Smooth muscle cell (in vitro differentiated cells): ENCODE results near the gene FAT4. TPM values are rescaled to one million over a fixed set of nuclear protein-coding genes. Genes with fewer than 3 reads are reported as not detected.
A peak's percentile ranks its signal among the peaks of the same experiment; 100 is the strongest.

Experiments used
- DNase-seq: peaks from one replicate; lab custom pipeline; 2025; ENCODE audit not compliant: unreplicated experiment; lab: John Stamatoyannopoulos, UW
- H2AFZ ChIP-seq: fragments of 200-600 bp; sonication (generic); 2 replicates; pipeline ENCODE4 v1.6.0; 2016; ENCODE audit warnings: antibody characterized with exemption, low read depth, mild to moderate bottlenecking
- H3F3A ChIP-seq: fragments of 200-600 bp; sonication (generic); 2 replicates; pipeline ENCODE4 v1.6.0; 2017; ENCODE audit warnings: antibody characterized with exemption, low read depth
- H3K27ac ChIP-seq: fragments of 200-600 bp; sonication (generic); 2 replicates; pipeline ENCODE4 v1.5.1; 2016; ENCODE audit warnings: low read depth, mild to moderate bottlenecking
- H3K27me3 ChIP-seq: fragments of 200-600 bp; sonication (generic); 2 replicates; pipeline ENCODE4 v1.6.1; 2016; ENCODE audit warnings: low read depth, mild to moderate bottlenecking
- H3K36me3 ChIP-seq: fragments of 200-600 bp; sonication (generic); 2 replicates; pipeline ENCODE4 v1.5.1; 2016; ENCODE audit warnings: low read depth
- H3K4me1 ChIP-seq: fragments of 200-600 bp; sonication (generic); 2 replicates; pipeline ENCODE4 v1.5.1; 2016; ENCODE audit warnings: low read depth
- H3K4me2 ChIP-seq: fragments of 200-600 bp; sonication (generic); 2 replicates; pipeline ENCODE4 v1.6.0; 2016; ENCODE audit warnings: mild to moderate bottlenecking
- H3K4me3 ChIP-seq: fragments of 200-600 bp; sonication (generic); 2 replicates; pipeline ENCODE4 v1.5.1; 2016; ENCODE audit warnings: mild to moderate bottlenecking
- H3K79me2 ChIP-seq: fragments of 200-600 bp; sonication (generic); 2 replicates; pipeline ENCODE4 v1.6.0; 2016; ENCODE audit warnings: low read depth, mild to moderate bottlenecking
- H3K9ac ChIP-seq: fragments of 200-600 bp; sonication (generic); 2 replicates; pipeline ENCODE4 v1.6.0; 2016; ENCODE audit warnings: low read depth
- H3K9me3 ChIP-seq: fragments of 200-600 bp; sonication (generic); replicated peaks from 2 replicates; pipeline ENCODE4 v1.5.1; 2016; ENCODE audit warnings: low read depth
- H4K20me1 ChIP-seq: fragments of 200-600 bp; sonication (generic); 2 replicates; pipeline ENCODE4 v1.6.0; 2016; ENCODE audit warnings: low read depth
- CTCF ChIP-seq: fragments of 200-600 bp; sonication (generic); IDR thresholded peaks from 2 replicates; pipeline ENCODE4 v1.5.1; 2017; ENCODE audit warnings: borderline replicate concordance, mild to moderate bottlenecking, antibody characterized with exemption; ENCODE audit not compliant: insufficient read depth, poor library complexity, severe bottlenecking
- WGBS: methylation state at CpG from one replicate; pipeline ENCODE4 v1.1.7; 2016; ENCODE audit warnings: low lambda C conversion rate; 5-methylcytosine and 5-hydroxymethylcytosine counted together
- polyA plus RNA-seq: library from polyadenylated mRNA; unstranded; fragments of >200 nt; fragmentation: Nextera tagmentation; extraction: Ambion mirVana; gene quantifications from 2 replicates; pipeline ENCODE4 v1.2.1, GENCODE V29; 2016
- total RNA-seq: library from RNA; depleted of rRNA; stranded (reverse); fragments of >200 nt; gene quantifications from 2 replicates; pipeline ENCODE4 v1.2.3, GENCODE V29; 2014

FAT4 gene
- total and polyA plus RNA-seq, 2 experiments from 2014 or later, result 1.5 to 18.3 TPM

GRCh38 chr4:125313497-125313896 lies 1.3 kb upstream of the FAT4 start:
- Histone ChIP-seq H3K27me3 (no peaks in the 10 kb centered on the region), H3K36me3 (no peaks in the 10 kb centered on the region), H2AFZ (peak overlapping the region; percentile 83), H3K4me1 (peaks cover 7% of the 10 kb centered on the region), H3K4me3 (peak overlapping the region; percentile 75), H3K4me2 (peak overlapping the region; percentile 91), H3K9ac (no peak overlapping the region), H4K20me1 (no peaks in the 10 kb centered on the region), H3K27ac (peak overlapping the region; percentile 58), H3K9me3 (no peaks in the 10 kb centered on the region), H3F3A (peaks cover 6% of the 10 kb centered on the region), H3K79me2 (peaks cover 13% of the 10 kb centered on the region)
- TF ChIP-seq CTCF, result peak; percentile 94
- WGBS, result 4% methylated on average over 7 of the region's 7 CpGs
- no peak for DNase-seq

DNA sequence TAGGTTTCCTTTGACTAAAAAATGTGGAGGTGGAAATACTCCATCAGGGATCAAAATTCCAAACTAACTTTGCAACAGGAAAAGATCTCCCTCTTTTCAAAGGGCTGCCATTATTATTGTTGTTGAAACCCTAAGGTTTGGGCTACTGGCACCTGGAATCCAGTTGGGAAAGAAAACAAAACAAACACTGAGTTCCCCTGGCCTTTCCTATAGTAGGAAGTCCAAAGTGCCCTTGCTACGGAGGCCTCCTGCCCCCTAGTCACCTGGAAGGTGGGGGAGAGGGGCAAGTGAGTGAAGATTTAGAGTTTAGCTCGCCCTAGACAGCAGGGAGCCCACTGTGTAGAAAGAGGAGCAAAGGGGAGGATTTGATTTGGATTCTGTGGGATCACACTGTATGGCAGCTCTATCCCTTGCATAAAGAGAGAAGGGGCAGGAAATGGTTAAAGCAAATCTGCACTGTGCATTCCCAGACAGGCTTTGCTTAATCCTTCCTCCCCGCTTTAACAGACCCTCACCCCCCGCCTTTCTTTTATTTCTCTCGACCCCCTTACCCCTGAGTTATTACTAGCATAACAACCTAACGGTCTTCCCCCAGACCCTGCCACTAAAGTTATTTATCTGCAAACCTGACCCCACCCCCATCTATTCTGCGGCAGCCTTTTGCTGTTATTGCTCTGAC lies 627 bp upstream of the FAT4 start:
- peaks cover 6% of the 10 kb centered on the region for H3F3A ChIP-seq
- H3K36me3 ChIP-seq, result no peaks in the 10 kb centered on the region
- peaks cover 20% of the 10 kb centered on the region for H3K79me2 ChIP-seq
- H2AFZ ChIP-seq, result peak overlapping the region; percentile 83
- H3K4me1 ChIP-seq, result peaks cover 7% of the 10 kb centered on the region
- no peaks in the 10 kb centered on the region for H3K9me3 ChIP-seq
- no peaks in the 10 kb centered on the region for H3K27me3 ChIP-seq
- H3K4me3 ChIP-seq, result peak overlapping the region; percentile 75
- H3K4me2 ChIP-seq, result peak overlapping the region; percentile 91
- peaks cover under 1% of the 10 kb centered on the region for H4K20me1 ChIP-seq
- TF ChIP-seq CTCF, result no peak
- peak; percentile 26 for DNase-seq
- no peak overlapping the region for H3K9ac ChIP-seq
- WGBS, result 11% methylated on average over 7 of the region's 7 CpGs
- peak overlapping the region; percentile 58 for H3K27ac ChIP-seq

DNA sequence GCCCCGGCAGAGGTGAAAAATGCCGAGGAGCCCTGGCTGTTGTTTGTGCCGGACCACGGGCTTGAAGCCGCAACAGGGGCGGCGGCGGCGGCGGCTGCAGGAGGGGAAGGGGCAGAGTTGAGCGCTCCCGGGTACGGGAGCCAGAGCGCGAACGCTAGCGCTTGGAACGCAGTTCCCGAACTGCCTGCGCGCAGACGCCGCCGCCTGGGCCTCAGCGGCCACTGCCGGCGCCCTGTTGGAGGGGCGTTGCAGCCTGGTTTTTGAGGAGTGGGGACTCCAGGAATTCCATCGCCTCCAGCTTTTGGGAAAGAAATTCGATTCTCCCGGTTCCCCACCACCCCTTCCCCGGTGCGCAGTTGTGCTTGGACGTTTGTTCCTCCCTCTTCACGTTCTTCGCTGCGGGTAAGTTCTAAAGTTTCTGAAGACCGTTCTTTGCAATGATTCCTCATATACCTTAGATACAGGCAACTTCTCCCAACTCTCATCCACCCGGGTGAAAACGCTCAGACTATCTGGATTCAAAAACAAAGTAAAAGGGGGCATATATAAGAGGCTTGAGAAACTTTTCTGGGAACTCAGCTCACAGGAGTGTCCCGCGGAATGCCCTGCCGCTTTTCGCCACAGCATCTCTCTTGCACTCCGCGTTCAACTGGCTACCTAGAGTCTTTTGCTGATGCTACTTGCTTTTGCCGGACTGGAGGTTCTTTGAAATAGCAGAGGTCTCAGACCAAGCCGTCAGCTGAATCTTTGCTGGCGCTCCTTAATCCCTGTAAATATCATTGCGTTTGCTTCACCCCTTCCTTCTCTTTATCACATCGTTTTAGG lies 1.0 kb downstream of the FAT4 start:
- H3K79me2 ChIP-seq, result peaks cover 31% of the 10 kb centered on the region

More for the DNA sequence above, 1.0 kb downstream of the FAT4 start:
- peaks cover 3% of the 10 kb centered on the region for H4K20me1 ChIP-seq
- peaks cover 6% of the 10 kb centered on the region for H3F3A ChIP-seq
- H2AFZ ChIP-seq, result peak overlapping the region; percentile 93
- peak overlapping the region; percentile 58 for H3K27ac ChIP-seq
- TF ChIP-seq CTCF, result no peak
- H3K9ac ChIP-seq, result peak overlapping the region; percentile 65
- H3K27me3 ChIP-seq, result no peaks in the 10 kb centered on the region
- H3K36me3 ChIP-seq, result no peaks in the 10 kb centered on the region
- H3K4me1 ChIP-seq, result peaks cover 7% of the 10 kb centered on the region
- H3K4me2 ChIP-seq, result peak overlapping the region; percentile 91
- WGBS, result 0% methylated on average over 50 of the region's 51 CpGs
- H3K4me3 ChIP-seq, result peak overlapping the region; percentile 75
- peak; percentile 36 for DNase-seq
- no peaks in the 10 kb centered on the region for H3K9me3 ChIP-seq
